ENCODE measurements around the gene AP2M1. TPM values are rescaled to one million over a fixed set of nuclear protein-coding genes. Genes with fewer than 3 reads are reported as not detected.

Gene AP2M1
- total and polyA plus RNA-seq, 2 donors (not counting 1 experiment from before 2014, with no cell fraction given), result 430 to 746 TPM

DNA sequence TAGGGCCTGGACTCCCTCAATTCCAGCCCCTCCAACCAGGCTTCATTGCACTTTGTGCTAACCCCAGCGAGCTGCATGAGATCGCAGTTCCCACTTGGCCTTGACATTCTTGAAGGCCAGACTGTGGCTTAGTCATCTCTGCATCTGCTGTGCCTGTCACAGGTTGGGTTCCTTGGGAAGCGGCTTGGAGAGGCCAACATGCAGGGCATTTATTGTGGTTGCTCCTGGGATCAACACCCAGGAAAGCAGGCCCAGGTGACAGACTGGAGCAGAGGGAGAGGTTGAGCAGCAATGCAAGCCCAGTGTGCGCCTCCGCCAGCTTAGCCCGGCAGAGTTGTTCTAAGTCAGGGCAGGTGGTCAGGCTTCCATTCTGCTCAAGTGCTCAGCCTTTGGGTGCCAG, 21.9 kb downstream of the AP2M1 start:
- Histone ChIP-seq H3K27ac (ENCODE audit: insufficient read depth, low read length) (no peak overlapping the region), H3K9ac (ENCODE audit: insufficient read depth, low read length) (no peak overlapping the region), H3K4me1 (ENCODE audit: control insufficient read depth, extremely low read depth, insufficient read depth, low read length) (no peaks in the 10 kb centered on the region), H3K9me3 (ENCODE audit: control insufficient read depth, insufficient read depth, low read depth, low read length) (no peaks in the 10 kb centered on the region), H3K79me2 (ENCODE audit: control insufficient read depth, insufficient read depth, low read length) (no peaks in the 10 kb centered on the region), H3K4me3 (replicated peaks in 1 of 4; ENCODE audit: control extremely low read depth in 1 of 4, insufficient read depth in 1 of 4, low read depth in 3 of 4, low read length in 4 of 4) (no peak overlapping the region), H3K4me2 (ENCODE audit: extremely low read depth, insufficient read depth, low read length) (no peak overlapping the region), H3K36me3 (ENCODE audit: control insufficient read depth, insufficient read depth, low read length) (peaks cover 13% of the 10 kb centered on the region), H4K20me1 (ENCODE audit: control insufficient read depth, extremely low read depth, insufficient read depth, low read length) (no peaks in the 10 kb centered on the region), H3K27me3 (ENCODE audit: control insufficient read depth, insufficient read depth, low read length) (no peaks in the 10 kb centered on the region), H2AFZ (ENCODE audit: low read length) (no peak overlapping the region)
- DNase-seq (ENCODE audit: low read depth in 2 of 2), result no peak
- TF ChIP-seq EZH2 (IDR thresholded peaks at IDR 0.05; ENCODE audit: low read length, missing control alignments), result no peak
- TF ChIP-seq, protein P1, sequence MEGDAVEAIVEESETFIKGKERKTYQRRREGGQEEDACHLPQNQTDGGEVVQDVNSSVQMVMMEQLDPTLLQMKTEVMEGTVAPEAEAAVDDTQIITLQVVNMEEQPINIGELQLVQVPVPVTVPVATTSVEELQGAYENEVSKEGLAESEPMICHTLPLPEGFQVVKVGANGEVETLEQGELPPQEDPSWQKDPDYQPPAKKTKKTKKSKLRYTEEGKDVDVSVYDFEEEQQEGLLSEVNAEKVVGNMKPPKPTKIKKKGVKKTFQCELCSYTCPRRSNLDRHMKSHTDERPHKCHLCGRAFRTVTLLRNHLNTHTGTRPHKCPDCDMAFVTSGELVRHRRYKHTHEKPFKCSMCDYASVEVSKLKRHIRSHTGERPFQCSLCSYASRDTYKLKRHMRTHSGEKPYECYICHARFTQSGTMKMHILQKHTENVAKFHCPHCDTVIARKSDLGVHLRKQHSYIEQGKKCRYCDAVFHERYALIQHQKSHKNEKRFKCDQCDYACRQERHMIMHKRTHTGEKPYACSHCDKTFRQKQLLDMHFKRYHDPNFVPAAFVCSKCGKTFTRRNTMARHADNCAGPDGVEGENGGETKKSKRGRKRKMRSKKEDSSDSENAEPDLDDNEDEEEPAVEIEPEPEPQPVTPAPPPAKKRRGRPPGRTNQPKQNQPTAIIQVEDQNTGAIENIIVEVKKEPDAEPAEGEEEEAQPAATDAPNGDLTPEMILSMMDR (conservative IDR thresholded peaks at IDR 0.05 in 1 of 2, IDR thresholded peaks at IDR 0.05 in 1 of 2; ENCODE audit: low read depth in 1 of 2, low read length in 2 of 2), result no peak

- Histone ChIP-seq H3K9me3 (ENCODE audit: control insufficient read depth, insufficient read depth, low read depth, low read length) (no peaks in the 10 kb centered on the region), H3K27ac (ENCODE audit: insufficient read depth, low read length) (no peak overlapping the region), H2AFZ (ENCODE audit: low read length) (no peak overlapping the region), H3K27me3 (ENCODE audit: control insufficient read depth, insufficient read depth, low read length) (no peaks in the 10 kb centered on the region), H3K4me2 (ENCODE audit: extremely low read depth, insufficient read depth, low read length) (no peak overlapping the region), H3K79me2 (ENCODE audit: control insufficient read depth, insufficient read depth, low read length) (no peaks in the 10 kb centered on the region), H4K20me1 (ENCODE audit: control insufficient read depth, extremely low read depth, insufficient read depth, low read length) (no peaks in the 10 kb centered on the region), H3K4me3 (replicated peaks in 1 of 4; ENCODE audit: control extremely low read depth in 1 of 4, insufficient read depth in 1 of 4, low read depth in 3 of 4, low read length in 4 of 4) (no peak overlapping the region), H3K4me1 (ENCODE audit: control insufficient read depth, extremely low read depth, insufficient read depth, low read length) (no peaks in the 10 kb centered on the region), H3K36me3 (ENCODE audit: control insufficient read depth, insufficient read depth, low read length) (peaks cover 8% of the 10 kb centered on the region), H3K9ac (ENCODE audit: insufficient read depth, low read length) (no peak overlapping the region)
- DNase-seq (ENCODE audit: low read depth in 2 of 2), result no peak
- TF ChIP-seq, protein P1 (conservative IDR thresholded peaks at IDR 0.05 in 1 of 2, IDR thresholded peaks at IDR 0.05 in 1 of 2; ENCODE audit: low read depth in 1 of 2, low read length in 2 of 2), result no peak
- no peak for TF ChIP-seq EZH2 (IDR thresholded peaks at IDR 0.05; ENCODE audit: low read length, missing control alignments)
Observed at GRCh38 chr3:184198509-184198908, 23.9 kb downstream of the AP2M1 start.

DNA sequence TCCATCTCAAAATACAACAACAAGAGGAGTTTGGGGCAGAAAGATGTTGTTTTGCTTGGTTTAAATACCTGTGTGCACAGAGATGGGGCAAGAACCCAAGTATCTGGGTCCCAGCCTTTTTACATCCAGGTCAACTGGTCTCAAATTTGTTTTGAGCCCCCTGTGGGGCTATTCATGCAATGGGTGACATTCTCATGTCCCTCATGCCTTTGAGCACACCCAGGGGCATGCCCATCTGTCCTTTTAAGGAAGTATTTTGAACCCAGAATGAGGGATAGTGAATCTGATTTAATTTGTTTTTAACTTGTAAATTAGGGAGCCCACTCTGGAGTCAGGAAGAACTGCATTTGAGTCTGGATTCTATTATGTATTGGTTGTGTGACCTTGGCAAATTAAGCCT, 26.2 kb downstream of the AP2M1 start:
- no peaks in the 10 kb centered on the region for H3K36me3 ChIP-seq (ENCODE audit: control insufficient read depth, insufficient read depth, low read length)
- H3K9ac ChIP-seq (ENCODE audit: insufficient read depth, low read length), result no peak overlapping the region
- no peaks in the 10 kb centered on the region for H4K20me1 ChIP-seq (ENCODE audit: control insufficient read depth, extremely low read depth, insufficient read depth, low read length)
- DNase-seq (ENCODE audit: low read depth in 2 of 2), result no peak
- no peak overlapping the region for H3K4me3 ChIP-seq (replicated peaks in 1 of 4; ENCODE audit: control extremely low read depth in 1 of 4, insufficient read depth in 1 of 4, low read depth in 3 of 4, low read length in 4 of 4)
- H3K9me3 ChIP-seq (ENCODE audit: control insufficient read depth, insufficient read depth, low read depth, low read length), result no peaks in the 10 kb centered on the region
- H3K27me3 ChIP-seq (ENCODE audit: control insufficient read depth, insufficient read depth, low read length), result peaks cover 3% of the 10 kb centered on the region
- TF ChIP-seq EZH2 (IDR thresholded peaks at IDR 0.05; ENCODE audit: low read length, missing control alignments), result no peak
- TF ChIP-seq, protein P1 (conservative IDR thresholded peaks at IDR 0.05 in 1 of 2, IDR thresholded peaks at IDR 0.05 in 1 of 2; ENCODE audit: low read depth in 1 of 2, low read length in 2 of 2), result no peak
- H3K4me1 ChIP-seq (ENCODE audit: control insufficient read depth, extremely low read depth, insufficient read depth, low read length), result no peaks in the 10 kb centered on the region
- no peak overlapping the region for H3K27ac ChIP-seq (ENCODE audit: insufficient read depth, low read length)
- no peaks in the 10 kb centered on the region for H3K79me2 ChIP-seq (ENCODE audit: control insufficient read depth, insufficient read depth, low read length)
- no peak overlapping the region for H3K4me2 ChIP-seq (ENCODE audit: extremely low read depth, insufficient read depth, low read length)
- H2AFZ ChIP-seq (ENCODE audit: low read length), result no peak overlapping the region
